ENCODE measurements around the gene PIEZO1. TPM values are rescaled to one million over a fixed set of nuclear protein-coding genes. Genes with fewer than 3 reads are reported as not detected.

PIEZO1 gene
- total and polyA plus RNA-seq, 2 donors (not counting 3 experiments of a cell fraction or from before 2014, with no cell fraction given) = 298 to 322 TPM

DNA sequence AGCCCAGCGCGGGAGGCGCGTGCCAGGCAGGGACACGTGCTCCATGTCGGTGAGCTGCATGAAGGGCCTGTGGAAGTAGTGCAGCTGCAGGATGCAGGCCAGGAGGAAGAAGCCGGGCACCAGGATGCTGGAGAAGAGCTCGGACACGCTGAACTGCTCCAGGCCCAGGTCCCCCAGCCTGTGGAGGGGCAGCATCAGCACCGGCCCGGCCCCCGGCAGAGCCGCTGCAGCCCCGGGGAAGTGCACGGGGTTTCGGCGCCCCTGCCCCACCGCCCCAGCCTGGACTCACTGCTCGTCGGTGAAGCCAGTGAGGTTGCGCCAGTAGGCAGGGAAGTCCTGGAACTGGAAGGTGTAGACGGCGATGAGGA lies 50.7 kb downstream of the PIEZO1 start:
- TF ChIP-seq FOS (IDR thresholded peaks at IDR 0.05; ENCODE audit: borderline replicate concordance, insufficient read depth, low read length) (no peak), POLR2AphosphoS5 (IDR thresholded peaks at IDR 0.05; ENCODE audit: insufficient read depth, low read depth, low read length) (no peak), GATA2 (IDR thresholded peaks at IDR 0.05; ENCODE audit: insufficient read depth, insufficient read length, low read depth, low read length) (no peak)
- Histone ChIP-seq H2AFZ (ENCODE audit: low read depth, low read length) (no peak overlapping the region), H3K4me2 (ENCODE audit: insufficient read depth, low read length) (no peak overlapping the region), H3K9me1 (replicated peaks; ENCODE audit: control insufficient read depth, extremely low read depth, insufficient read depth, low read length) (no peaks in the 10 kb centered on the region), H3K79me2 (ENCODE audit: control insufficient read depth, insufficient read depth, low read length) (peaks cover 2% of the 10 kb centered on the region), H3K36me3 (ENCODE audit: control insufficient read depth in 2 of 2, extremely low read depth in 1 of 2, insufficient read depth in 2 of 2, low read length in 2 of 2) (peaks cover 7 to 63% of the 10 kb centered on the region in 2 experiments), H4K20me1 (replicated peaks; ENCODE audit: control insufficient read depth, extremely low read depth, insufficient read depth, low read length) (no peaks in the 10 kb centered on the region), H3K4me1 (ENCODE audit: control insufficient read depth, extremely low read depth, insufficient read depth, low read length) (no peaks in the 10 kb centered on the region), H3K9me3 (replicated peaks; ENCODE audit: control insufficient read depth, insufficient read depth, low read length) (no peaks in the 10 kb centered on the region), H3K9ac (replicated peaks; ENCODE audit: extremely low read depth, insufficient read depth, low read length) (no peak overlapping the region), H3K27me3 (ENCODE audit: control insufficient read depth in 2 of 2, insufficient read depth in 2 of 2, low read length in 2 of 2) (no peaks in the 10 kb centered on the region), H3K27ac (ENCODE audit: insufficient read depth, low read depth, low read length) (no peak overlapping the region), H3K4me3 (replicated peaks in 1 of 3; ENCODE audit: insufficient read depth in 1 of 3, low read depth in 1 of 3, low read length in 3 of 3) (no peak overlapping the region)
- ChIA-PET CTCF (interaction anchor here (7.3 kb wide), 1 partner anchor 47 kb away, joined by 165 read pairs; the partner anchor contains the start of gene PIEZO1), POLR2A (no interaction called here)
- dilution Hi-C loops (cut with MboI; ENCODE audit: extremely low pct_ligation_motif_present, low sequenced_read_pairs) (no loop called here), intact Hi-C loops (cut with micrococcal nuclease) (no loop called here)
- BruUV-seq (replicated peaks) = no TSS peak
- DNase-seq (ENCODE audit: low read depth, low spot score) = no peak
- no peak for FAIRE-seq

DNA sequence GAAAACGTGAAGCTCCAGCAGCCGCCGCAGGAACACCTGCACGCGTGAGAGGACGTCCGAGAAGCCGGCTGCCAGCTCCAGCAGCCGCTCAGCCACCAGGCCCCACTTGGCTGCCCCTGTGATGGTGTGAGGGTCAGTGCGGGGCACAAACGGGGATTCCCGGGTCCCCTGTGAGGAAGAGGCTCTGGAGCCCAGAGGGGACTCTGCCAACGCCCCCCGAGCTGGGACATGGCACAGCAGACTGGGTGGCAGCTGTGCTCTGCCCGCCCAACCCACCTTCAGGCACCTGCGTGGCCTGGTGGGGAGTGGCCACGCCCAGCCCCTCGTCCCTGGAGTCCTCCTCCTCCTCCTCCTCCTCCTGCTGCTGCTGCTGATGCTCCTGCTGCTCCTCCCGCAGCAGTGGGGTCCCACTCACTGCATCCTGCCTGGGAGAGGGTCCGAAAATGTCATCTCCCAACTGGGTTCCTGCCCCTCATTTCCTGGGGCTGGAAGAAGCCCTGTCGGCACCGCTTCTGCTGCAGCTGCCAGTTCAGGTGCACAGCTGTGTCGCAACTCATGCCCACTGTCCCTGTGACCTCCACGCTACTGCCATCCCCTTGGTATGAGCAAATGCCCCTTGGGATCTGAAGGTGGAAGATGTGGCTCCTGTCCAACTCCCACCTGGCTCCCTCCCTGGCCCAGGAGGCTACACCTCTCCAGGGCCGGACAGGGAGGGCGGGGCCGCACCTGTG lies 51.2 kb downstream of the PIEZO1 start:
- H2AFZ ChIP-seq (ENCODE audit: low read depth, low read length) = no peak overlapping the region
- H3K27me3 ChIP-seq (ENCODE audit: control insufficient read depth in 2 of 2, insufficient read depth in 2 of 2, low read length in 2 of 2) = no peaks in the 10 kb centered on the region
- TF ChIP-seq, protein P1, sequence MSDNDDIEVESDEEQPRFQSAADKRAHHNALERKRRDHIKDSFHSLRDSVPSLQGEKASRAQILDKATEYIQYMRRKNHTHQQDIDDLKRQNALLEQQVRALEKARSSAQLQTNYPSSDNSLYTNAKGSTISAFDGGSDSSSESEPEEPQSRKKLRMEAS (IDR thresholded peaks at IDR 0.05; ENCODE audit: insufficient read depth, insufficient read length) = no peak
- TF ChIP-seq EZH2 (IDR thresholded peaks at IDR 0.05; ENCODE audit: borderline replicate concordance, low read depth, low read length, severe bottlenecking) (no peak), GATA2 (IDR thresholded peaks at IDR 0.05; ENCODE audit: insufficient read depth, insufficient read length, low read depth, low read length) (no peak), FOS (IDR thresholded peaks at IDR 0.05; ENCODE audit: borderline replicate concordance, insufficient read depth, low read length) (no peak), MYC (IDR thresholded peaks at IDR 0.05; ENCODE audit: low read depth, low read length) (no peak), JUN (IDR thresholded peaks at IDR 0.05; ENCODE audit: borderline replicate concordance, insufficient read depth, insufficient read length, low read depth) (no peak), POLR2A (IDR thresholded peaks at IDR 0.05; ENCODE audit: low read depth, low read length) (no peak), POLR2AphosphoS5 (IDR thresholded peaks at IDR 0.05; ENCODE audit: insufficient read depth, low read depth, low read length) (no peak)
- TF ChIP-seq, protein P2, sequence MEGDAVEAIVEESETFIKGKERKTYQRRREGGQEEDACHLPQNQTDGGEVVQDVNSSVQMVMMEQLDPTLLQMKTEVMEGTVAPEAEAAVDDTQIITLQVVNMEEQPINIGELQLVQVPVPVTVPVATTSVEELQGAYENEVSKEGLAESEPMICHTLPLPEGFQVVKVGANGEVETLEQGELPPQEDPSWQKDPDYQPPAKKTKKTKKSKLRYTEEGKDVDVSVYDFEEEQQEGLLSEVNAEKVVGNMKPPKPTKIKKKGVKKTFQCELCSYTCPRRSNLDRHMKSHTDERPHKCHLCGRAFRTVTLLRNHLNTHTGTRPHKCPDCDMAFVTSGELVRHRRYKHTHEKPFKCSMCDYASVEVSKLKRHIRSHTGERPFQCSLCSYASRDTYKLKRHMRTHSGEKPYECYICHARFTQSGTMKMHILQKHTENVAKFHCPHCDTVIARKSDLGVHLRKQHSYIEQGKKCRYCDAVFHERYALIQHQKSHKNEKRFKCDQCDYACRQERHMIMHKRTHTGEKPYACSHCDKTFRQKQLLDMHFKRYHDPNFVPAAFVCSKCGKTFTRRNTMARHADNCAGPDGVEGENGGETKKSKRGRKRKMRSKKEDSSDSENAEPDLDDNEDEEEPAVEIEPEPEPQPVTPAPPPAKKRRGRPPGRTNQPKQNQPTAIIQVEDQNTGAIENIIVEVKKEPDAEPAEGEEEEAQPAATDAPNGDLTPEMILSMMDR (IDR thresholded peaks at IDR 0.05; ENCODE audit: extremely low read depth in 1 of 2, insufficient read depth in 1 of 2, low read depth in 1 of 2, low read length in 2 of 2) = no peak
- peaks cover 2% of the 10 kb centered on the region for H3K79me2 ChIP-seq (ENCODE audit: control insufficient read depth, insufficient read depth, low read length)
- no peak overlapping the region for H3K4me2 ChIP-seq (ENCODE audit: insufficient read depth, low read length)
- intact Hi-C loops (cut with micrococcal nuclease) (no loop called here), dilution Hi-C loops (cut with MboI; ENCODE audit: extremely low pct_ligation_motif_present, low sequenced_read_pairs) (no loop called here)
- ChIA-PET POLR2A (no interaction called here), CTCF (interaction anchor here (0.9 to 7.3 kb wide), 4 partner anchors 47 to 51 kb away, joined by 3 to 165 read pairs (median 4); partner anchors contain the start of gene PIEZO1)
- no peaks in the 10 kb centered on the region for H3K9me3 ChIP-seq (replicated peaks; ENCODE audit: control insufficient read depth, insufficient read depth, low read length)
- BruUV-seq (replicated peaks) = no TSS peak
- H3K4me3 ChIP-seq (replicated peaks in 1 of 3; ENCODE audit: insufficient read depth in 1 of 3, low read depth in 1 of 3, low read length in 3 of 3) = no peak overlapping the region
- H3K4me1 ChIP-seq (ENCODE audit: control insufficient read depth, extremely low read depth, insufficient read depth, low read length) = no peaks in the 10 kb centered on the region
- DNase-seq (ENCODE audit: low read depth, low spot score) (no peak), FAIRE-seq (no peak)
- H3K27ac ChIP-seq (ENCODE audit: insufficient read depth, low read depth, low read length) = no peak overlapping the region
- H3K9me1 ChIP-seq (replicated peaks; ENCODE audit: control insufficient read depth, extremely low read depth, insufficient read depth, low read length) = no peaks in the 10 kb centered on the region
- no peaks in the 10 kb centered on the region for H4K20me1 ChIP-seq (replicated peaks; ENCODE audit: control insufficient read depth, extremely low read depth, insufficient read depth, low read length)
- H3K9ac ChIP-seq (replicated peaks; ENCODE audit: extremely low read depth, insufficient read depth, low read length) = no peak overlapping the region
- peaks cover 7 to 61% of the 10 kb centered on the region in 2 experiments for H3K36me3 ChIP-seq (ENCODE audit: control insufficient read depth in 2 of 2, extremely low read depth in 1 of 2, insufficient read depth in 2 of 2, low read length in 2 of 2)
